SKM-1 treated with dmso at 0.1 percent for 144 hours (cell line): ENCODE measurements around the gene TMEM186.
"Not testable (repeated sequence)": the region's sequence is repeated elsewhere in the genome, so short reads cannot be mapped to it uniquely, and the experiment has no call there.

Experiments used
- DNase-seq: peaks from one replicate; lab custom pipeline; 2025; ENCODE audit not compliant: unreplicated experiment; lab: John Stamatoyannopoulos, UW

Gene TMEM186

DNA sequence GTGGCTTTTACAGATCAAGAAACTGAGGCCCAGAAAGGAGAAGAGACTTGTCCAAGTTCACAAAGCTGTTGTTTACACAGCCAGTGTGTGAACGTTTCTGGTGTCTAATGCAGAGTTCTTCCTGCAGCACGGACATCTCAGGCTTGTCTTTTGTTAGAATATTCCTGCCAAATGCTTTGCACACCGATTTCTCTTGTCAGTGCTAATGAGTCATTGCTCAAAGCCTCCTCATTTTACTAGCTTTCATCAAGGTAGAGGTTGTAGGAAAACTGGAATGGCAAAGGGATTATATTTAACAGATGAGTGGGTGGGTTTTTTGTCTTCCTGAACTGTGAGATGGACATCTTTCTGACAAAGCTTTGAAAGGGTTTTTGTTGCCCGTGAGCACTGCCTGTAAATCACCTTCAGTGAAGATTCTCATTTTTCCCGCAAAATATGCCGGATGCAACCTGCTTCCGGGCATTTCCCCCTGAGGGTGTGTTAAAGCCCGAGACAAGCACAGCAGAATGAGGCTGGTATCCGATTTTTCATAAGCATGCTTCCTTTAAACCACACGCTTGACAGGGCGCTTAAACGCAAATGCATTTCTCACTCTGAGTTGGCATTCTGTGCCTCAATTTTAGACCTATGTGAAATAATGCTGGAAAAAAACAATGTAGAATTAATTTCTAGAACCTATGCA is 14.9 kb upstream of the TMEM186 start:
- no peak for DNase-seq

DNA sequence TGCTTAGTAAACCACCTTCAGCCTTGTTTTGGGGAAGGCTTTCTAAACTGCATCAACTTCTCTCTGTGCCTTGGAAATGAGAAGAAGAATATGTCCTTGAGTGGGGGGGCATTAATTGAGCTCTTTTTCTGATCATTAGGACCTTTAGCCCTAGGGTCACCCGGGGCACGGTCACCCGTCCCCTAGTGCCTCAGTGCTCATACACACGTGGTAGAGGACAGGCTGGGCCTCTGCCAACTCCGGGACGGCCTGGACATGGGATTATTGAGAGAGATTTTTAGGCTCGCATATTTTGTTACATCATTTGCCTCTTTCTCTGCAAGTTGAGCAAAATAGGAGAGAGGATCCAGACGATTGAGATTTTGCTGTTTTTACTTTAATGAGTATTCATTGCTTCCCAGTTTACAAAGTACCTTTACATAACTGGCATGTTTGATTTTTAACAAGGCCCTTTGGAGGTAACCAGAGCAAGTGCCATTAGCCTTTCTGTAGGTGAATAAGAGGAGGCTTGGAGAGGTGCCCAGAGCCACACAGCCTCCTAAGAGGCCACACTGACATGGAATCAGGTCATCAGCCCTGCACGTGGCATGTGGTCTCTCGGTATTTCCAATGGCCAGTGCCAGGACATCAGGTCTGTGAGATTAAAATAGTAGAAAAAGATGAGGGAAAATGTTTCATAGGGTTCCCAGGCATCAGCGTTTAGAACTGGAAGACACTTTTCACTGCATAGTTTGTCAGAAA is 11.3 kb upstream of the TMEM186 start:
- no peak for DNase-seq

DNA sequence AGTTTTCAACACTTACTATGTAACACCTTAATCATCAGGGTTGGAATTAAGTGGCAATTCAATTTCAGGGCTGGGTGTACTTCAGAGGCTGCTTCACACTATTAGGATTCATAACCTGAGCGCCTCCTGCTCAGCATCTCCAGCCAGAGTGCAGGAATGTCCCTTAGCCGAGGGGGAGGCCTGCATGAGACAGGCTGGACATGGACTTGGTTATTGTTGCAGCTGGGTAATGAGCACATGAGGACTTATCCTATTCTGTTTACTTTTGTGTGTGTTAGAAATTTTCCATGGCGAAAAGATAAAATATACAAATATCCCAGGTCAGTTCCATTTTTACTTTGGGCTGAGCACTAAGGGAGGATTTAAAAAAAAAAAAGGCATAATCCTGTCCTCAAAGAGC is 10.6 kb upstream of the TMEM186 start:
- no peak for DNase-seq

- no peak for DNase-seq
Observed at GRCh38 chr16:8807189-8807588, 9.8 kb upstream of the TMEM186 start.

GRCh38 chr16:8806272-8806983 is 9.0 kb upstream of the TMEM186 start:
- DNase-seq, result no peak

DNA sequence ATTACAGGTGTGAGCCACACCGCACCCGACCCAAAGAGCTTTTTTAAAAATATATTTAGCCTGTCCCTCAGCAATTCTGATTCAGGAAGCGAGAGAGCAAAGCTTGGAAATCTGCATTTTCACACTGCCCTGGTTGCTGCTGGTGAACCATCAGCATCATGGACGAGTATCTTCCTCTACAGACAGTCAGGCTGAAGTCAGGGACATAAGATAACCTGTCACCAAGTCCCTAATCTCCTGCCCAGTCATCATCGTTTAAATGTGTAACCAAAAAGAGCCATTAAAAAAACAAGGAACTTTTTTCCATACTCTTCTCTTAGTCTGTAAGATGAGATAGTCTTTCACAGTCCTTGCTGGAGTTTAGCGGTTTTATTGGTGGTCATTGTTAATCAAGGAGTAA is 6.9 kb upstream of the TMEM186 start:
- DNase-seq, result no peak

DNA sequence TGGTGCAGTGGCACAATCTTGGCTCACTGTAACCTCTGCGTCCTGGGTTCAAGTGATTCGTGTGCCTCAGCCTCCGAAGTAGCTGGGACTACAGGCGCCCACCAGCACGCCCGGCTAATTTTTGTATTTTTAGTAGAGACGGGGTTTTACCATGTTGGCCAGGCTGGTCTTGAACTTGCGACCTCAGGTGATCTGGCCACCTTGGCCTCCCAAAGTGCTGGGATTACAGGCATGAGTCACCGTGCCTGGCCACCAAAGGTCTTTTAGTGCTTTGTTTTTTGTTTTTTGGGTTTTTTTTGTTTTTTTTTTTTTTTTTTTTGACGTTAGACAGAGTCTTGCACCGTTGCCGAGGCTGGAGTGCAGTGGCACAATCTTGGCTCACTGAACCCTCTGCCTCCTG is 6.3 kb upstream of the TMEM186 start:
- DNase-seq, result not testable (repeated sequence)

- DNase-seq, result no peak
Observed at GRCh38 chr16:8801701-8802100, 4.3 kb upstream of the TMEM186 start.

- DNase-seq, result no peak
Observed at GRCh38 chr16:8798535-8799157, 1.2 kb upstream of the TMEM186 start.

DNA sequence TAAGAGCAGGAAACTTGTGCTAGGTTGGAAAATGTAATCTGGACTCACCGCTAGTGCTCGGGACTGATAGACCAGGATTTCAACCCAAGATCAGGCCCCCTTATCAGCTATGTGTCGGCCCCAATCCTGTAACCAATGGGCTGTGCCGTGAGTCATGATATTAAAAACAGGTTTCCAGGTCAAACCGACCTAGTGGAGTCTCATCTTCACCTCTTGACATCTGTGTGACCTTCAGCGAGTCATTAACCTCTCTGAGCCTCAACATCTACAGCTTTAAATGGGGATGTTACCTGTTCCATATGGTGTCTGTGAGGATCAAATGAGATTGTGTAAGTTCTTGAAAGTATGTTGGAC is 712 bp upstream of the TMEM186 start:
- DNase-seq, result no peak

GRCh38 chr16:8796469-8797363 is 723 bp downstream of the TMEM186 start:
- no peak for DNase-seq

DNA sequence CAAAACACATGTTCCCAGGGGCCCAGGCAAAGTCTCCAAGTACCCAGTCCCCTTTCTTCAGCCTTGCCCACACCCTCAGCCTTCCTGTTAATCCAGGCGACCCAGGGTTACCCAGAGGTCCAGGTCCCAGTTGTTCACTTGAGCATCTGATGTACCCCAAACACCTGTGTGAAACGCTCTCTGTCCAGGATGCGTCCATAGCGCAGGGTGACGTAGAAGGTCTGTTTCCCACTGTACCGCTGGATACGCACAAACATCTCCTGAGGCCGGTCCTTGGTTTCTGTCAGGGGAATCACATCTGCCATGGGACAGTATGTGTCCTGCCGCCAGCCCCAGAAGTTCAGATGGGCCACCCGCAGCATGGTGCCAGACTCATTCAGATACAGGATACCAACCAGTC is 1.6 kb downstream of the TMEM186 start:
- DNase-seq, result no peak

DNA sequence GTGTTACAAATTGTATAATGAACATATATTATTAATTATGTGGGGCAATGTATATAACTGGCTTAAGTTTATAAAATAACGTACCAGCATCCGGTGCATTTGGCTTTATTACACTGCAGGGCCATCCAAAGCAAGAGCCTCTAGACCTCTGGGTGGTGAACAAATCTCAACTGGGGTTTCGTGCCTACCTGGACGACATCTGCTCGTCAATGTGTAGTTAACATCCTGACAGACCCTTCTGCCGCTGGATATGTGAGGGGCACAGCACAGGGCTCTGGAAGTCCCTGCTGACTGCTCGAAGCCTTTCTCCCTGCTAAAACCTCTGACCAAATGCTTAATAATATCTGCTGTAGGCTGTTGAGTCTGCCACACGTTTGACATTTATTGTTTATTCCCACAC is 2.3 kb downstream of the TMEM186 start:
- no peak for DNase-seq

DNA sequence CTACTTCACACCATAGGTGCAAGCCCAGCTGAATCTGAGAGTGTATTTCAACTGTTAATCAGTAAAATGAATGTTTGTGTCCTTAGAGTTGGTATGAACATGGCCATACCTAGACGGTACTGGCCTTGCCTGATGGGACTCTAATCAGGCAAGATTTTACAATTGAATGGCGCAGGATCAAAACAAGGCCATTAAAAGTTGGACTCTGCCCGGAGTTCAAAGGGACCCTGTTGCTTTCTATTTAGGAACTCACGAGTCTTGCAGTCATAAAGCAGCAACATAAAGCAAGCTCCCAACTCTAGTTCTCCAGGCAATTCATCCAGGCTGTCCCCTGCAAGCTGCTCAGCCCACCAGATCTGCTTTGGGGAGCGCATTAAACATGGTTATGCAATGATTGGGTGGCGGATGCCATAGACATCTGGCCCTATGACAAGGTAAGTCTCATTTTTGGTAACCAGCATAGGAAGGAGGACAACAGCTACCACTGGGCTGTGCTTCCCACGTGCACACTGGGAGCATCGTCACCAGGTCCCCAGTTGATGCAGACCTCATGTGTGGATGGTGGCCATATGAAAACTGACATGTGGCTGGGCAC is 8.8 kb downstream of the TMEM186 start:
- no peak for DNase-seq

- DNase-seq, result not testable (repeated sequence)
Observed at GRCh38 chr16:8786316-8786715, 11.1 kb downstream of the TMEM186 start.

DNA sequence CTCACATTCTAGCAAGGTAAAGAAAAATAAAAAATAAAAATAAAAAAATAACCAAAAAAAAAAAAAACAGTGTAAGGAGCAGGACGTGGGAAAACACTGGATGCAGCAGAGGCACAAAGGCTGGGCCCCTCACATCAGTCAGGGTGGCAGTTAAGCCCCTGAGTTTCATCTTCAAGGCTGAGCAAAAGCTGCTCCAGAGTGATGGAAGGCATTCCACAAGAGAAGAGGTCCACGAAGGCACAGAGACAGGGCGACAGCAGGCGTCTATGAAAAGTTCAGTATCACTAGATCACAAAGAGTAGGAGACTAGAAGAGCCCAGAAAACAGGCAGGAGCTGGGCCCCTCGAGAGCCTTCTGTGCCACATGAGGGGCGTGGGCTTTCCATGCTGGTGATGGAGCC is 12.0 kb downstream of the TMEM186 start:
- DNase-seq, result no peak

- no peak for DNase-seq
Observed at GRCh38 chr16:8782673-8783072, 14.8 kb downstream of the TMEM186 start.

DNA sequence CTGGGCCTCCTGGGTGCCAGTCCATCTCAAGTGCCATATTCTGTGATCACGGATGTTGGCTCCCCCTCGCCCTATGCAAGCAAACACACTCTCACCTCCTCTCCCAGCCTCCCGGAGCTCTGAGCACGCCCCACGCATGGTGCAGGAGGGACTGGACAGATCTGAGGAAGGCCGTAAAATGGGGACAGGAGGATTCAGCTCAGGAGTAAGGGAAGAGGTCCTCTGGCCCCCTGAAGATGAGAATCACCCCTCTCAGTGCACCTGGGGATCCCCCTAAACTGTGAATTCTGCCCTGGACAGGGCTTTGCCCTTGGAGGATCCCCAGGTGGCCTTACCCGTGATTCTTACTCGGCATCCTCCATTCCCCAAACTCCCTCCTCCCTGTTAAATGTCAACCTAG is 15.6 kb downstream of the TMEM186 start:
- DNase-seq, result no peak

DNA sequence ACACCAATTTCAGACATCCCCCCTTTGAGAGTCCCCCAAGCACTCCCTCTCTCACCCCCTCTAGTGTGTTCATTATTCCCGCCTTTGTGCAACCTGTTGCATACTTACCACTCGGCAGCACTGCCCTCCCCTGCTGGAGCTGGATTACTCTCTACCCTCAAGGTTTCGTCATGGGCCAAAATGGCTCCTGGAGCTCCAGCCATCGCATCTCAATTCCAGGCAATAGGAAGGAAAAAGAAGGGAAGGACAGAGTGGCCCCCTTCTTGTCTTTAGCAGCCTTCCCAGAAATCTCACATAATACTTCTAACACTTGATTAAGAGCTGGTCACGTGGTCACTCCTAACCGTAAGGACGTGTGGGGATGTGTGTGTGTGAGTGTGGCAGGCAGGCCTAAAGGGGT is 20.2 kb downstream of the TMEM186 start:
- no peak for DNase-seq

DNA sequence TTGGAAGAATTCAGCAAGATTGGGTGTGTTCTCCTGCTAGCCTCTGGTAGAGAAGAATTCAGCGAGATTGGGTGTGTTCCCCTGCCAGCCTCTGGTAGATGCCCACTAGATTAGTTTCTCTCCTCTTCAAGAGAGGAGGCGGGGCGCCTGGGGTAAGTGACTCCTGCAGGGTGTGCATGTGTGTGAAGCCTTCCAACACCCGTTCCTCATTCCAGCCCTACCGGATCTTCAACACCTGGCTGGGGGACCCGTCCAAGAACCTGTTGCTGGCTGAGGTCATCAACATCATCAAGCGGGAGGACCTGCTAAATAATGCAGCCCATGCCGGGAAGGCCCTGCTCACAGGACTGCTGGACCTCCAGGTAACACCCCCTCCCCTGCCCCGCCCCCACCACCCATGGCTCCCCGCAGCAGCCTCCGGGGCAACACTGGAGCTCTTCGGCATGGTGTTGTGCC is 21.3 kb downstream of the TMEM186 start:
- DNase-seq, result no peak
